ENCODE results near the gene MAN1A1. TPM values are rescaled to one million over a fixed set of nuclear protein-coding genes. Genes with fewer than 3 reads are reported as not detected.
A peak's percentile ranks its signal among the peaks of the same experiment; 100 is the strongest.

The MAN1A1 gene
- total RNA-seq, 1 donor, result 79.6 TPM

GRCh38 chr6:119311514-119312142, 37.9 kb downstream of the MAN1A1 start:
- no peak for TF ChIP-seq CTCF (IDR thresholded peaks at IDR 0.05; ENCODE audit: extremely low read depth, low read depth, low read length)

GRCh38 chr6:119310486-119311036, 39.0 kb downstream of the MAN1A1 start:
- no peak for TF ChIP-seq CTCF (IDR thresholded peaks at IDR 0.05; ENCODE audit: extremely low read depth, low read depth, low read length)

More at GRCh38 chr6:119311514-119312142, 37.9 kb downstream of the MAN1A1 start:
- Histone ChIP-seq H3K27me3 (ENCODE audit: insufficient read depth, low read length) (no peaks in the 10 kb centered on the region), H3K79me2 (ENCODE audit: insufficient read depth, low read length) (no peaks in the 10 kb centered on the region), H4K20me1 (ENCODE audit: insufficient read depth, low read length) (no peaks in the 10 kb centered on the region), H3K36me3 (ENCODE audit: insufficient read depth, low read length) (no peaks in the 10 kb centered on the region), H3K9me3 (ENCODE audit: low read depth, low read length) (no peaks in the 10 kb centered on the region), H3K27ac (ENCODE audit: low read depth, low read length) (no peak overlapping the region), H2AFZ (ENCODE audit: low read length) (no peak overlapping the region), H3K4me1 (ENCODE audit: insufficient read depth, low read length) (peaks cover 19% of the 10 kb centered on the region), H3K4me2 (ENCODE audit: insufficient read depth, low read length) (no peak overlapping the region), H3K4me3 (ENCODE audit: insufficient read depth, low read length) (no peak overlapping the region)
- no peak for DNase-seq (ENCODE audit: insufficient read length, low spot score, missing footprints)

DNA sequence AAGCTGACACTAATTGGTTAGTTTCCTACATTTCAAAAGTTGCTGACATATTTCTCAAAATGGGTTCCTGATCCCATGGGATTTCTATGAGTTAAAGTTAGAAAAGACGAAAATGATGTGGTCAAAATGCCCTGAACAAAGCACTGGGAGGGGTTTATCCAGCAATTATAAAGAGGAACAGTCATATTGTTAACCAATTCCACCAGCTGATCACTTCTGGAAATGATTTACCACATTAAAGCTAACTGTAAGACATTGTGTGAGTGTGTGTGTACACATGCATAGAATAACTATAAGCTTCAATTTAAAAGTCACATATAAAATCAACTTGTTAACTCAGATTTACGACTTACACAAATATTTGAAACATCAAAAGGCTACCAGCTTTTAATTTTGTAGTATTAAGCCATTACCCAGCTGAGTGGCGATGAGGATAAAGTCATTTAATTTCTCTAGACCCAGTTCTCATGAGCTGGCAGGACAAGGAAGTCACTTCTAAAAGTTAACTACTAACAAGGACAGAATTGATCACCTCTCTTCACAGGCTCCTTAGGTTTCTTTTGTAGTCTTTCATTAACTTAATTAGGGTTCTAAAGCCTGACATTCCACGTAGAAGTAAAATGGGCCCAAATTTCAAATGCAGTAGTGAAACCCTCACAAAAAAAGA, 40.4 kb downstream of the MAN1A1 start:
- H3K79me2 ChIP-seq (ENCODE audit: insufficient read depth, low read length), result no peaks in the 10 kb centered on the region
- no peak overlapping the region for H3K4me2 ChIP-seq (ENCODE audit: insufficient read depth, low read length)
- no peak for TF ChIP-seq CTCF (IDR thresholded peaks at IDR 0.05; ENCODE audit: extremely low read depth, low read depth, low read length)
- no peak overlapping the region for H3K4me3 ChIP-seq (ENCODE audit: insufficient read depth, low read length)
- DNase-seq (ENCODE audit: insufficient read length, low spot score, missing footprints), result no peak
- H3K36me3 ChIP-seq (ENCODE audit: insufficient read depth, low read length), result no peaks in the 10 kb centered on the region
- H3K4me1 ChIP-seq (ENCODE audit: insufficient read depth, low read length), result peaks cover 18% of the 10 kb centered on the region
- no peaks in the 10 kb centered on the region for H4K20me1 ChIP-seq (ENCODE audit: insufficient read depth, low read length)
- no peaks in the 10 kb centered on the region for H3K9me3 ChIP-seq (ENCODE audit: low read depth, low read length)
- H3K27ac ChIP-seq (ENCODE audit: low read depth, low read length), result peak overlapping the region; percentile 17
- H3K27me3 ChIP-seq (ENCODE audit: insufficient read depth, low read length), result no peaks in the 10 kb centered on the region
- no peak overlapping the region for H2AFZ ChIP-seq (ENCODE audit: low read length)

More at GRCh38 chr6:119310486-119311036, 39.0 kb downstream of the MAN1A1 start:
- no peak overlapping the region for H3K4me3 ChIP-seq (ENCODE audit: insufficient read depth, low read length)
- H3K4me1 ChIP-seq (ENCODE audit: insufficient read depth, low read length), result peaks cover 19% of the 10 kb centered on the region
- H3K27ac ChIP-seq (ENCODE audit: low read depth, low read length), result no peak overlapping the region
- no peaks in the 10 kb centered on the region for H3K27me3 ChIP-seq (ENCODE audit: insufficient read depth, low read length)
- no peaks in the 10 kb centered on the region for H4K20me1 ChIP-seq (ENCODE audit: insufficient read depth, low read length)
- no peaks in the 10 kb centered on the region for H3K36me3 ChIP-seq (ENCODE audit: insufficient read depth, low read length)
- no peaks in the 10 kb centered on the region for H3K79me2 ChIP-seq (ENCODE audit: insufficient read depth, low read length)
- DNase-seq (ENCODE audit: insufficient read length, low spot score, missing footprints), result no peak
- no peaks in the 10 kb centered on the region for H3K9me3 ChIP-seq (ENCODE audit: low read depth, low read length)
- no peak overlapping the region for H2AFZ ChIP-seq (ENCODE audit: low read length)
- no peak overlapping the region for H3K4me2 ChIP-seq (ENCODE audit: insufficient read depth, low read length)

- H3K36me3 ChIP-seq (ENCODE audit: insufficient read depth, low read length), result no peaks in the 10 kb centered on the region
- peak overlapping the region; percentile 15 for H3K4me2 ChIP-seq (ENCODE audit: insufficient read depth, low read length)
- no peak overlapping the region for H3K4me3 ChIP-seq (ENCODE audit: insufficient read depth, low read length)
- H3K9me3 ChIP-seq (ENCODE audit: low read depth, low read length), result no peaks in the 10 kb centered on the region
- H2AFZ ChIP-seq (ENCODE audit: low read length), result no peak overlapping the region
- TF ChIP-seq CTCF (IDR thresholded peaks at IDR 0.05; ENCODE audit: extremely low read depth, low read depth, low read length), result no peak
- no peaks in the 10 kb centered on the region for H3K79me2 ChIP-seq (ENCODE audit: insufficient read depth, low read length)
- no peaks in the 10 kb centered on the region for H4K20me1 ChIP-seq (ENCODE audit: insufficient read depth, low read length)
- DNase-seq (ENCODE audit: insufficient read length, low spot score, missing footprints), result no peak
- peak overlapping the region; percentile 18 for H3K27ac ChIP-seq (ENCODE audit: low read depth, low read length)
- peaks cover 15% of the 10 kb centered on the region for H3K4me1 ChIP-seq (ENCODE audit: insufficient read depth, low read length)
- no peaks in the 10 kb centered on the region for H3K27me3 ChIP-seq (ENCODE audit: insufficient read depth, low read length)
Observed at GRCh38 chr6:119308048-119308570, 41.5 kb downstream of the MAN1A1 start.
